ENCODE data around the gene CCM2.
"Not testable (repeated sequence)": the region's sequence is repeated elsewhere in the genome, so short reads cannot be mapped to it uniquely, and the experiment has no call there.

CCM2 gene

DNA sequence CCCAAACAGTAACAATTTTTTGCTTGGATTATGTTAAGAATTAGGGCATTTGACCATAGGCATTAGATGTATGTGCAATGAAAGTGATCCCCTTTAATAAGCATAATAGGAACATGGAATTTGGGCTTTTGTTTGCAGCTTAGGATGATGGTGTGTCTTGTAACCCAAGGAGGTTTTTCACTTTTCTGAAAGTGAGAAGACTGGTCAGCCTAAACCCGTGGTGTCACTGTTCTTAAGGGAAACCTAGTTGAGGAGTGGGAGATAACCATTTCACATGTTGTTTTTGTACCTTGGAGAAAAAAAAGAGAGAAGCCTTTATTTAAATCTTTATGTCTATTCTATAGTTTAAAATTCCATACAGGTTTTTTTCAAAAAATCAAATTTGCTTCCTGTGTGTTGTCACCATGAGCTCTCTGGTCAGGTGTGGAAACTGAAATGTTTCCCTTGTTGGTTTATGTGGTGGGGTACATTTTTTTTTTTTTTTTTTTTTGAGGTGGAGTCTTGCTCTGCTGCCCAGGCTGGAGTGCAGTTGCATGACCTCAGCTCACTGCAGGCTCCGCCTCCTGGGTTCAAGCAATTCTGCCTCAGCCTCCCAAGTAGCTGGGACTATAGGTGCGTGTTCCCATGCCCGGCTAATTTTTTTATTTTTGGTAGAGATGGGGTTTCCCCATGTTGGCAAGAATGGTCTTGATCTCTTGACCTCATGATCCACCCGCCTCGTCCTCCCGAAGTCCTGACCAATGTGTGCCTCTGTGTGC is 7.7 kb downstream of the CCM2 start:
- no peak for DNase-seq

DNA sequence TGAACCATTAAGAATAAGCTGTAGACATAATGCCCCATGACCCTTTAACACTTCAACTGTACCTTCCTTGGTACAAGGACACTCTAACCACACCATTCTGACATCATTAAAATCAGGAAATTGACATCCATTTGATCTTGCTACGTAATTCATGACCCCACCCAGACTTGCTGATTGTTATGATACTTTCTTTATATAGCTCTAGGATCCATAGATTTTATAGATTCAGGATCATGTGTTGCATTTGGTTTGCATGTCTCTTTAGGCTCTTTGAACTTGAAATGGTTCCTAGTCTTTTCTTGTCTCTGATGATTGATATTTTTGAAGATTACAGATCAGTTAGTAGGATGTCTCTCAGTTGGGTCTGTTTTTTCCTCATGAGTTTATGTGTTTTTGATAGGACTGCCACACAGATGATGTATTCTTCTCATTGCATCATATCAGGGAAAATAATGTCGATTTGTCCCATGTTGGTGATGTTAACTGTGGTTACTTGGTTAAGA is 13.5 kb downstream of the CCM2 start:
- no peak for DNase-seq

DNA sequence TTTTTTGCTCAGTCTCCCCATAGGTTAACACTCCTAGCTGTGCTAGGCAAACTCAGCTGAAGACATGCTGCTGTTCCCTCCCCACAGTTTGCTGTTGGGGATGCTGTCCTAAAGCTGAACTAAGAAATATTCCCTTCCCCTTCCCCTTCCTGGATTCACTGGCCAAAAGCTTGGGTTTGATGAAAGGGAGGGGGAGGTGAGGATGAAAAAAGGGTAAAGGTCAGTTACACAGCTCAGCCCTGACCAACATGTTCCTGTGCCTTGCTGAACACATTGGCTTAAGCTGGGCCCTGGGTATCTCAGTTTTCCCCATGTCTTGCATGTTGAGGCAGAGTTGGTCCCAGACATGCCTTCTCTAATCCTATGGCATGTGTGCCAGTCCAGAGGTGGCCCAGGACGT is 15.3 kb downstream of the CCM2 start:
- DNase-seq = no peak

DNA sequence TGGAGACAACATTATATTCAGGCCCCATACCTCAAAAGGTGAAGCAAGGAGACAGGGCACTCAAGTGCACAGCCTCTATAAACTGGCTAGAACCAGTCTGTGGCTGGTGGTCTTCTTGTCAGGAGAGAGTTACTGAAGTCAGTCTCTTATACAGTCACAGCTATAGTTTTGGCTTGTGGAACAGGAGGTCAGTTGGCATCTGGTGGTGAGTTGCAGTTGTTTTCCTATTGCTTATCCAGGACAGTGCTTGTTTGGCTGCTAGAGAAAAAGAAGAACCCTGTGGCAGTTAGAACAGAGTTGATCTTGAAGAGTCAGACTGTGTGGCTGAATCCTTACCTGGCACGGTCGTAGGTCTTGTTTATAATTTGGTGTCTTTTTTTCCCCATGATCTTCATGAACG is 17.3 kb downstream of the CCM2 start:
- DNase-seq = no peak

DNA sequence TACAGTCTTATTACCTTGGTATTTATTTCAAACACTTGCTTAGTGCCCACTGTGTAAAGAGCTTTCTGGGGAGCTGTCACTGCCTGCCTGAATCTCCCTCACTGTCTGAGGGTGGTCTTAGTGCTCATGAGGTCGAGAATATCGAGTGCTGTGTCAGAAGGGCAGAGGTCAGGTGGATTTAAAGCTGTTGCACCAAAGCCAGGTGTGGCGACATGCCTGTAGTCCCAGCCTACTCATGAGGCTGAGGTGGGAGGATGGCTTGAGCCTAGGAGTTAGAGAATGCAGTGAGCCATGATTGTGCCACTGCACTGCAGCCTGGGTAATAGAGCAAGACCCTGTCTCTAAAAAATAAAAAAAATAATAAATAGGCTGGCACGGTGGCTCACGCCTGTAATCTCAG is 20.9 kb downstream of the CCM2 start:
- no peak for DNase-seq

DNA sequence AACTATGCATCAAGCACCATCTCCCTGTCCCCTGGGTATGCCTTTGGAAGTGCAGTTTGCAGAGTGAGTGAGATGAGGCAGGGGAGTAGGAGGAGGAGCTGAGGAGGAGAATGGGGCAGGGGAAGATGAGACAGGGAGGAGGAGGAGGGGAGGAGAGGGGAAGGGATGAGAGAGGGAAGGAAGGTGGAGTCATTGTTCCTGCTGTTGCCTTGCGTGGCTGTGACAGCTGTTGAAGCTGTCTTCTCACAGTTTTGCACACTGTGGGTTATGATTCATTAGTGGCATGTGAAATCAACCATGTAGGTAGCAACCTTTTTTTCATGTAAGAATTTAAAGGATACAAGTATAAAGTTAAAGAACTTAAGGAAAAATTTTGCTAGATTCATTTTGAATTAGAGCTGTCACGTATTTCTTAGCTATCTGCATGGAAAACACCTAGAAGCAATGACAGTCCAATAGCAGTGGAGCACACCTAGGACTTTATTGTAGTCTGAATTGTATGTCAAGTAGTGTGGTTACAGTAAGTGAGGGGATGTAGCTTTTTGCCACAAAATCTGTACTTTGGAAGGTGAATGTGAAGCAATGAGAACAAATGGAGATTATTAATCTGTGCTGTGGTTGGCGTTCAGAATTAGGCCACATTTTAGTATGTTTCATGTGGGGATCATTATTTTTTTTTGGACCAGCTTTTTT is 21.7 kb downstream of the CCM2 start:
- no peak for DNase-seq

DNA sequence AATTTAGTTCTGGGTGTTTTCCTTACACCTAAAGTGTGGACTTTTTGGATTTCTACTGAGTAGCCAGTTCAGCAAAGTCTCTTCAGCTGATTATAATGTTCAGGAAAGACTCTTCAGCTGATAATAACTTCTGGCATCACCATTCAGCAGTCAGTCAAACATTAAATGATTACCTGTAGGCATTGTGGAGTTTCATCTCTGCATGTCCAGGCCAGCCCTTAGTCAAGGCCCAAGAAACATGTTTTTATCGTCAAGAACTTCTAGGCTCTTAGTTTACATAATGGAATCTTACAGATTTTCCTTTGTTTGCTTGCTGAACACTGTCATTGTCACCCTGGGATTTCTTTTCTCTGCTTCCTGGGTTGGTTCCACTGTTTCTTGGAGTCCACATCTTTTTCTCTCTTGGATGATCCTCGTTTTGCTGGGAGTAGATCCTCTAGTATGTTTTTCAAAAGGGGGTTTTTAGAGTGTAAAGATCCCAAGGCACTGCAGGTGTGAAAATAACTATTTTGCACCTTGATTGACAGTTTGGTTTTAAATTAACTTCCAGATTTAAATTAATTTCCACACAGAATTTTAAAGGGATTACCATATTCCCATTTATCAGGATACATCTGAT is 24.2 kb downstream of the CCM2 start:
- no peak for DNase-seq

DNA sequence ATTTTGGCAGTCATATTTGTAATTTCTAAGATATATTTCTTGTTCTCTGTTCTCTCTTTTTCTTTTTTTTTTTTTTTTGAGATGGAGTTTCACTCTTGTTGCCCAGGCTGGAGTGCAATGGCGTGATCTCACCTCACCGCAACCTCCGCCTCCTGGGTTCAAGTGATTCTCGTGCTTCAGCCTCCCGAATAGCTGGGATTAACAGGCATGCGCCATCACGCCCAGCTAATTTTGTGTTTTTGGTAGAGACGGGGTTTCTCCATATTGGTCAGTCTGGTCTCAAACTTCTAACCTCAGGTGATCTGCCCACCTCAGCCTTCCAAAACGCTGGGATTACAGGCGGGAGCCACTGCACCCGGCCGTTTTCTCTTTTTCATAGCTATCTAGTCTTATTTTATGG is 25.5 kb downstream of the CCM2 start:
- not testable (repeated sequence) for DNase-seq

DNA sequence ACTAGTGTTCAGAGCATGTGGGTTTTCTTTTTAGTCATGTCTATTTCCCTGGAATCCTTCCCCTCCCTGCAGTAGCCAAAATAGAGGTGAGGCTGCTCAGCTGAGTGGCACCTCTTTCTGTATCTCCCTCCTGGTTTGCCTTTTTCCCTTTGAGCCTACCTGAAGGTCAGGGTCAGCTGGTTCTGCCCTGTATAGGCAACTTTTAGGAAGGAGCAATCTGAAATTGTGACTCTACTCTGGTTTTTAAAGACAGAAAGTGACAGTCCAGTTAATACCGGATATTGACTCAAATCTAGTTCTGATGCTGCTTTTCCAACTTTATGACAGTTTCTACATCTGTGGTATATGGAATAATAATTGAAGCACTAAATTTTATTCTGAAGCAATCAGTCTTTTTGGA is 26.0 kb downstream of the CCM2 start:
- no peak for DNase-seq

DNA sequence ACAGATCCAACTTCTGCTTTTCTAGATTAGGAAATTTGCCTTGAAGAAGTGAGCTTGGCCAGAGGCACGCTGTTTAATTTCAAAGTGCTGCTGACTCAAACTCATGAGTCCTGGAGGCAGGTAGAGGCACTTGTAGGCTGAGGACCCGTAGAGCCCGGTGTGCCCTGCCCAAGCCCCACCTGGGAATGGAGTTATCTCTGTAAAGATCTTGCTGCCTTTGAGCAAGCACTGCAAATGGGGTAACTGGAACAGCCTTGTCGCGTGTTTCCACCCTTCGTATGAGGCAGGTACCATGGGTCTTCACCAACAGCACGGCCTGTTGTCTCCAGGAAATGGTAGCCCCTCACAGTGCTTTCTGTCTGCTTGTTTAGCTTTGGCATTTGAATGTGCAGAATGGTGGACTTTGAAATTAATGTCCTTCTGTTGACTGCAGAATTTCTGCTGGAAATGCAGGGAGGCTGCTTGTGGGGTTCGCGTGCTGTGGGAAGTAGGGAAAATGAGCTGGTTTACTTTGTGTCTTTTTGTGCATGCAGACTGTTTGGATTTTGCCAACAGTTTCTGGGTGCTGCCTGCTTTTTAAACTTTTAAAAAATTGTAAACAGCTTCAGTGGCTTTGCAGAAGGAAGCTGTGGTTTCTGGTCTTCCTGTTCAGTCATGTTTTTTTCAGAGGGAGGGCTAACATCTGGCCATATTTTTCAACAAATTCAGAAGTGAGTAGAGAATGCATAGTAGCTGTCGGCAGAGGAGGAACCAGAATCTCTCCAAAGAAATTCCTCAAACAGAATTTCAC is 27.2 kb downstream of the CCM2 start:
- DNase-seq = no peak

DNA sequence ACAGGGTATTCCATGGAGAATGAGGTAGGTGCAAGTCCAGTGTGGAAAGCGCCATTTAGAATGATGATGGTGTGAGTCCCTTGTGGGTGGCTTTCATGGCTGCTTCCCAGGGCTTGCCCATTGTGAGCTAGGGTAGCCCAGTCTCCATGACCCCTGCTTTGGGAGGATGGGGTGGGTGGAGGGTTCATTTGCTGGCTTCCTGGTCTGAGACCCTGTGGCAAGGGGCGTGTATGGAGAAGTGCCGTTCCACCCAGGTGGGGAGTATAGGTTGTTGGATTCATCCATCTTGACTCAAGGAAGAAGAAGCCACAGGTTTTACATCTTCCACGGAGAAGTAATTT is 27.7 kb downstream of the CCM2 start:
- DNase-seq = no peak

DNA sequence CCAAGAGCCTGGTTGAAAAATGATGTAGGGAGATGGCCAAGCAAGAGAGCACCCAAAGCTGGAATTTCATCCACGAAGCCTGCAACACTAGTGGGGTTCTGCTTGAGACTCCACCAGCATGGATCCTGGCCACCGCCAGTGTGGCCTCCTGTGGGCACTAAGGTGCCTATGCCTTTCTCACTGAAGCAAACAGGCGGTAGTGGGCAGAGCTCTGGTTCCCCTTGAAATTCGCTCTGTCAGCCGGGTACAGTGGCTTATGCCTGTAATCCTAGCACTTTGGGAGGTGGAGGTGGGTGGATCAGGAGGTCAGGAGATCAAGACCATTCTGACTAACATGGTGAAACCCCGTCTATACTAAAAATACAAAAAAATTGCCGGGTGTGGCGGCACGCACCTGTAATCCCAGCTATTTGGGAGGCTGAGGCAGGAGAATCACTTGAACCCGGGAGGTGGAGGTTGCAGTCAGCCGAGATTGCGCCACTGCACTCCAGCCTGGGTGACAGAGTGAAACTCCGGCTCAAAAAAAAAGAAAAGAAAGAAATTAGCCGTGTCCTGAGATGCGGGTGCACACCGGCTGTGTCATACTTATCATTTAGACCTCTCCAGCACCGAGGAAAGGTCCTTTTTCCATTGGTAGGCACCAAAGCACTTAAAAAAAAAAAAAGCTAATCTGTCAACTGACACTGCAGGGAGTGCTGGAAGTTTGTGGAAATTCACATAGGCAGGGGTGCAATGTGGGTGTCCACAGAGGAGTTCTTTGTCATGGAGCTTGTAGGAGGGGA is 28.3 kb downstream of the CCM2 start:
- DNase-seq = no peak

DNA sequence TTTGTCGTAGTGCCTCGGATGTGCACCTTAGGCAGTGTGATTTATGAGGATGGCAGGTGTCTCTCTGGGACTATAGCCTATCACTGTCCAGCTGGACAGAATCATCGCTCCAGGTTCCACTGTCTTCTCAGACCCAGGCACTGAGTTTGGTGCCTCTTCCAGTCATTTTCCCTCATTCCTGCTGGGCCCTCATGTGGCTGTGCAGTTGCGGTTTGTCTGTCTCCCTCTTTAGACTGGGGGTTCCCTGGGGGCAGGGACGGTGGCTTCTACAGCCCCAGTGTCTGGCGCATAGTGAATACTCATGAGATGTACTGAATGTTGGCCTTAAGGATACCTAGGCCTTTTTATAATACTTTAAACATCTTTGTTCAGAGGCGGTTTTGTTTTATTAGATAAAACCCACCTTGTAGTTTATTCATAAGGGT is 28.9 kb downstream of the CCM2 start:
- no peak for DNase-seq

DNA sequence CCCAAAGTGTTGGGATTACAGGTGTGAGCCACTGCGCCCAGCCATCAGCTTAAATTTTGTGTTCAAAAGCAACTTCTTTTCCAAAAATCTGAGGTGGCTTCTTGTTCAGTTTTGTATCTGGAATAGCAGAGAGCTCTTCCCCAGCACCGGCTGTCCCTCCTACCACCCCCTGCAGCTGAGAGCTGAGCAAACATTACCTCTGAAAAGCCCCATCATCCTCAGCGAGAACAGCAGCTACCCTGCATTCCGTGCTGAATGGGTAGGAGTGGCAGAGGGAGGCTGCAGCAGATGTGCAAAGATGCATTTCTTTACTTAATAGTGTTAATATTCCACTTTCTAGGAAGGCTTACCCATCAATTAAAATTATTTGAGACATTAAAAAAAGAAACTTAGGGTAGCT is 31.8 kb downstream of the CCM2 start:
- no peak for DNase-seq

DNA sequence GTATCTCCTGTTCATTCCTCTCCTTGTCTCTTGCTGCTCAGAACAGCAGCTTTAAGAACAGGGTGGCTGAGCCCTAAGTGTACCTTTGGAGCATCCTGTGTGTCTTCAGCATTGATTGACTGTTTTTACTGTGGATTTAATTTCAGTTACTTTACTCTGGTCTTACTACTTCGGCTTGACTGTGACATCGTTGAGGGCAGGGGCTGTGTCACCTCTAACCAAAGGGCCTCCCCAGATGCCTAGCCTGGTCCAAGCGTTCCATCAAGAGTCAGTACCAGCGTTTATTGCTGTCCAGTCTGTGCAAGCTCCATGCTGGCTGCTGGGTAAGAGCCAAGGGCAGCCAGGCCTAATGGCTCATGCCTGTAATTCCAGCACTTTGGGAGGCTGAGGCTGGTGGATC is 32.4 kb downstream of the CCM2 start:
- DNase-seq = no peak

DNA sequence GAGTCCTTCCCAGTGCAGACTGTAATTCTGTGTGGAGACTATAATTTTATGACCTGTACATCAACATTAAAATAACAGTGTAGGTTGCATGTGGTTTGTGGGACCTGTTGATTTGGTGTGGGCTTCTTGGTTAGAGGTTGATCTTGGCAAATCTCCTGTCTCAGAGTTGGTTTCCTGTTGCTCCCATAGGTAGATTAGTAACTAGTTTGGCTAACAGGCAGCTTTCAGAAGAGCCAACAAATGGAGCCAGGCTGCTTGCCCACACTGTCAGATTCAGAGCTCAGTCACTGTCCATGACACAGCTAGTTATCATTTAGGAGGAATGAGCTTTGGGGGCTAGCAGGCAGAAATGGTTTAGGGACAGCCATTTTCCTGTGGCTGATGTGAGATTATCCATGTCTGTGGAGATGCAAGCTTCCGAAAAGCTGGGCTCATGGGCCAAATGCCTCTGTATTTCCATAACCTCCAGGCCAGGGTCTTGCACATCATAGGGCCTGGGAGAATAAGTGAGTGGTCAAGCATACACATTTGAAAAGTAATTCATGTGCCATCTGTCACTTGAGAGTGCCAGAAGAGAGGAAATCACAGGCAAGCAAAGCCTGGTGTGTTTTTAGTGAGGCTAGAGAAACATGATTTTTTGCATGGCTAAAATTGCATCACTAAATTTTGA is 33.4 kb downstream of the CCM2 start:
- no peak for DNase-seq

DNA sequence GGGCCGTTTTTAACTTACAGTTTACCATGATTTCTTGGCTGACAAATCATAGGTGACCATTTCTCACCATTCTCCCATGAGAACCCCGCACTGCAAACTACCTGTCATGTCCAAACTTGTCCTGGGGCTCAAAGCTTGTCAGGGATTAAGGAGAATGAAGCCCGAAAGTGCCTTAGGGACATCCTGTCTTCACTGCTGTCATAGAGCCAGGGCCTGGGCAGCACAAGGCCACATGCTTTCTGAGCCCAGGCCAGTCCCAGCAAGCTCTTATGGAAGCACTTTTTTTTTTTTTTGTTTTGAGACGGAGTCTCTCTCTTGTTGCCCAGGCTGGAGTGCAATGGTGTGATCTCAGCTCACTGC is 33.9 kb downstream of the CCM2 start:
- DNase-seq = no peak

DNA sequence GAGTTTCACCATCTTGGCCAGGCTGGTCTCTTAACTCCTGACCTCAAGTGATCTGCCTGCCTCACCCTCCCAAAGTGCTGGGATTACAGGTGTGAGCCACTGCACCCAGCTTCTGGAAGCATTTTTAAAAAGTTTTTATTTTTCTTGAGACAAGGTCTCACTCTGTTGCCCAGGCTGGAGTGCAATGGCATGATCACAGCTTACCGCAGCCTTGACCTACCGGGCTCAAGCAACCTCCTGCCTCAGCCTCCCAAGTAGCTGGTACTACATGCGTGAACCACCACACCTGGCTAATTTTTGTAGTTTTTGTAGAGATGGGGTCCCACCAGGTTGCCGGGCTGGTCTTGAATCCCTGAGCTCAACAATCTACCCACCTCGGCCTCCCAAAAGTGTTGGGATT is 34.7 kb downstream of the CCM2 start:
- DNase-seq = not testable (repeated sequence)

DNA sequence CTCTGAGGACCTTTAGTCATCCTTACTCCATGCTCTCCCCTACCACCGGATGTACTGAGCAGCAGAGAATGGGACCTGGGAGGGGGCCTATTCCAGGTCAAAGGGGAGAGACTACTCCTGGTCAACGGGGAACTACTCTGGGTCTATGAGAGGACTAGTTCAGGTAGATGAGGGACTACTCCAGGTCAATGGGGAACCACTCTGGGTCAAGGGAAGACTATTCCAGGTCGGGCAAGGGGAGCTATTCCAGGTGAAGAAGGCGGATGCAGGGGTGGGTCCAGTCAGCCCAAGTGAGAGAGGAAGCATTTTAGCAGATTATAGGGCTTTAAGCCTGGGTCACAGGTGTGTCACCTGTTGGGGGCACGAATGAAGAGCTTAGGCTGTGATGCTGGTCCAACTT is 35.4 kb downstream of the CCM2 start:
- no peak for DNase-seq

DNA sequence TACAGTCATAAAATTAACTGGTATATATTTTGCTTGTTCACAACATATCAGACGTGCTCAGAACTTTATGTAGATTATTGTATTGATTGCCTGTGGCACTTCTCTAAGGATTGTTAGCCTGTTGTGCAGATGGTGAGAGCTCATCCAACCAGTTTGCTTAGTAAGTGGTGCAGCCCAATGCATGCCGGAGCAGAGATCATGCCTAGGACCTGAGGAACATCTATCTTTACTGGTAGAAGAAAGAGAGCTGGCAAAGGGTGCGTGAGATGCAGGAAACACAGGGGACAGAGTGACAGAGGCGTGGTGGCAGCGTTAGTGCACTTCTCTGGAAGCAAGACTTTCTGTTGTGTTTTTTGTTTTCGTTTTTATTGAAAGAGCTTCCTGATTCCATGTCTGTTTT is 35.9 kb downstream of the CCM2 start:
- no peak for DNase-seq

DNA sequence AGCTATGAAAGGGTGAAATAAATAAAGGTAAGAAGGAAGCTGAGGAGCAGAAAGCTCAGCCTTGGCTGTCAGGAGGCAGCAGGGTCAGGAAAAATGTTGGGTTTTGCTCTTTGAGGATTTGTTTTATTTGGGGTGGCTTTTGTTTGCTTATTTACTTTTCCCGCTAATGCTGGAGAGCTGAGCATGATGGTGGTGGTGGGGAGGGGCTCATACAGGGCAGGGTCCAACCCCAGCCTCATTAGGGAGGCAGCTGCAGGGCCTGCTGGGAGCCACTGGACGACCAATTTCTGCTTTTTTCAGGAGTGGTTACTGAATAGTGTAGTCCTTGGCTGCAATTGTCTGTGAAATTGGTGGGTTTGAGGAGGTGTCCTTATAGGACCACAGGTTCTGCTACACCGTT is 36.3 kb downstream of the CCM2 start:
- DNase-seq = no peak

DNA sequence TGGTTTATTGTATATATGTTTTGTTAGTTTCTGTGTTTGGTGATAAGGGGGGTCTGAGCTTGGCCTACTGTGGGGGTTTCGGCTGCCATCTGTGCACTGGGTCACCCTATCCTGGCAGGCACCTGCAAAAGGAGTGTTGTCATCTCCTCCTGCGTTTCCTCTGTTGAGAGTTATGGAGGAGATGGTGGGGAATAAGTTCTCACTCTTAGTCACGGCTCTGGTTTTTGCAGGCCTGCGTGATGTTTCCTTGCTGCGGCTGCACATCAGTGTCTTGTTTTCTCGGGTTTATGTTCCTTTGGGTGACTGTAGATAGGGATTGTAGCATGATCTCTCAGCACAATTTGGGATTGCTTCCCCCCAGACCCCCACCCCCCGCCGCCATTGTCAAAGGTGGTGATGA is 36.8 kb downstream of the CCM2 start:
- no peak for DNase-seq
